HCT116 (cell line): ENCODE measurements around the gene SLC23A3. TPM values are rescaled to one million over a fixed set of nuclear protein-coding genes. Genes with fewer than 3 reads are reported as not detected.

Source experiments
- ATAC-seq: fragments of 200-7000 bp; cut with Tn5 transposase; 2 replicates; pipeline ENCODE4 v1.9.1; 2020; ENCODE audit warnings: mild to moderate bottlenecking, moderate library complexity
- BruUV-seq: library from RNA; stranded (reverse); fragments of 400-500 nt; replicated peaks from 2 replicates; lab custom pipeline; 2021; lab: Mats Ljungman, UMichigan
- CTCF ChIA-PET: fragments of 300-600 bp; sonication (Branson Sonifier 250); formaldehyde crosslinking; loops from one replicate; lab custom pipeline; 2021; ENCODE audit warnings: antibody characterized with exemption; lab: Charles Lee
- POLR2A ChIA-PET: fragments of 300-600, 350-600 bp; sonication (Branson Sonifier 250); formaldehyde crosslinking; loops from one replicate; lab custom pipeline; 2021; ENCODE audit warnings: antibody characterized with exemption; lab: Charles Lee
- RAD21 ChIA-PET, 2 experiments: fragments of 300-600 bp; sonication (Branson Sonifier 250); formaldehyde crosslinking; loops; one replicate each; lab custom pipeline; 2023; ENCODE audit warnings: low total read pairs in 2 of 2; ENCODE audit not compliant: uncharacterized antibody in 2 of 2, unreplicated experiment in 2 of 2, low non-redundant PET in 1 of 2; lab: Charles Lee
- DNase-seq: peaks from one replicate; pipeline ENCODE4 v3.0.0-alpha.2; 2010; ENCODE audit warnings: low read depth, low spot score
- H2AFZ ChIP-seq: fragments of 200-600 bp; shearing (Covaris generic), sonication (generic); 2 replicates; pipeline ENCODE4 v1.6.1; 2017; ENCODE audit warnings: low read depth, mixed run types, mixed read lengths, antibody characterized with exemption, low read length; ENCODE audit not compliant: poor library complexity, severe bottlenecking
- H3K27ac ChIP-seq: 2 replicates; pipeline ENCODE4 v1.5.1; 2012; ENCODE audit warnings: low read depth, low read length
- H3K27me3 ChIP-seq: fragments of 200-600 bp; sonication (generic); 2 replicates; pipeline ENCODE4 v1.6.1; 2016; ENCODE audit warnings: mixed run types, low read length, mixed read lengths; ENCODE audit not compliant: insufficient read depth
- H3K36me3 ChIP-seq, 2 experiments: fragments of 200-500 bp in 1 of 2; fragments of 200-600 bp in 1 of 2; sonication (Bioruptor generic) in 1 of 2; sonication (generic) in 1 of 2; 2 replicates each; pipeline versions ENCODE4 v1.5.1 to v1.6.1; 2014 to 2016; ENCODE audit warnings: low read length in 2 of 2, inconsistent platforms in 1 of 2, mixed read lengths in 1 of 2, mixed run types in 1 of 2; ENCODE audit not compliant: insufficient read depth in 2 of 2, control insufficient read depth in 1 of 2
- H3K4me1 ChIP-seq, 2 experiments: fragments of 200-600 bp in 1 of 2; sonication (generic) in 1 of 2; 2 replicates each; pipeline versions ENCODE4 v1.5.1 to v1.6.1; 2012 to 2017; ENCODE audit warnings: low read length in 2 of 2, inconsistent platforms in 1 of 2, mild to moderate bottlenecking in 1 of 2, mixed read lengths in 1 of 2, mixed run types in 1 of 2, moderate library complexity in 1 of 2; ENCODE audit not compliant: insufficient read depth in 2 of 2, control insufficient read depth in 1 of 2
- H3K4me2 ChIP-seq: fragments of 200-600 bp; sonication (generic); 2 replicates; pipeline ENCODE4 v1.6.1; 2017; ENCODE audit warnings: mixed run types, low read length, mixed read lengths
- H3K4me3 ChIP-seq, 2 experiments: fragments of 200-600 bp in 1 of 2; sonication (generic) in 1 of 2; replicated peaks in 1 of 2; 2 replicates each; pipeline ENCODE4 v1.5.1; 2011 to 2016; ENCODE audit warnings: low read length in 2 of 2, control low read depth in 1 of 2, low read depth in 1 of 2, mild to moderate bottlenecking in 1 of 2, mixed read lengths in 1 of 2, mixed run types in 1 of 2
- H3K79me2 ChIP-seq: fragments of 200-600 bp; sonication (generic); 2 replicates; pipeline ENCODE4 v1.6.1; 2017; ENCODE audit warnings: mild to moderate bottlenecking, mixed run types, low read length, moderate library complexity, mixed read lengths; ENCODE audit not compliant: insufficient read depth
- H3K9ac ChIP-seq: fragments of 200-600 bp; sonication (generic); 2 replicates; pipeline ENCODE4 v1.6.1; 2016; ENCODE audit warnings: low read length, mixed read lengths
- H3K9me2 ChIP-seq: fragments of 200-600 bp; sonication (generic), shearing (Covaris generic); 2 replicates; pipeline ENCODE4 v1.6.1; 2017; ENCODE audit warnings: mixed run types, mild to moderate bottlenecking, moderate library complexity; ENCODE audit not compliant: insufficient read depth
- H3K9me3 ChIP-seq, 2 experiments: fragments of 200-500 bp in 1 of 2; fragments of 200-600 bp in 1 of 2; sonication (Bioruptor generic) in 1 of 2; sonication (generic) in 1 of 2; 2 replicates each; pipeline ENCODE4 v1.6.1; 2014 to 2017; ENCODE audit warnings: low read length in 2 of 2, mixed read lengths in 2 of 2, inconsistent platforms in 1 of 2, low read depth in 1 of 2, mild to moderate bottlenecking in 1 of 2, mixed run types in 1 of 2, moderate library complexity in 1 of 2; ENCODE audit not compliant: control insufficient read depth in 1 of 2, insufficient read depth in 1 of 2
- H4K20me1 ChIP-seq: fragments of 200-600 bp; sonication (generic), shearing (Covaris generic); 2 replicates; pipeline ENCODE4 v1.6.1; 2017; ENCODE audit warnings: mixed run types, mild to moderate bottlenecking, moderate library complexity; ENCODE audit not compliant: insufficient read depth
- ATF3 ChIP-seq: IDR thresholded peaks from 2 replicates; pipeline ENCODE4 v1.6.1; 2012
- CBX3 ChIP-seq: IDR thresholded peaks from 2 replicates; pipeline ENCODE4 v1.6.1; 2012; ENCODE audit warnings: low read depth
- CEBPB ChIP-seq: IDR thresholded peaks from 2 replicates; pipeline ENCODE4 v1.6.1; 2012; ENCODE audit warnings: low read depth
- EGR1 ChIP-seq: IDR thresholded peaks from 2 replicates; pipeline ENCODE4 v1.6.1; 2012; ENCODE audit warnings: low read depth
- ELF1 ChIP-seq: IDR thresholded peaks from 2 replicates; pipeline ENCODE4 v1.6.1; 2012; ENCODE audit warnings: low read depth, borderline replicate concordance
- EZH2 ChIP-seq: fragments of 200-600 bp; sonication (generic); IDR thresholded peaks from 2 replicates; pipeline ENCODE4 v1.6.1; 2017; ENCODE audit warnings: antibody characterized with exemption, mixed run types
- FOSL1 ChIP-seq: IDR thresholded peaks from 2 replicates; pipeline ENCODE4 v1.6.1; 2012; ENCODE audit warnings: low read depth
- JUND ChIP-seq: IDR thresholded peaks from 2 replicates; pipeline ENCODE4 v1.6.1; 2012
- MAX ChIP-seq: IDR thresholded peaks from 2 replicates; pipeline ENCODE4 v1.6.1; 2012
- POLR2AphosphoS5 ChIP-seq: IDR thresholded peaks from 2 replicates; pipeline ENCODE4 v1.6.1; 2011; ENCODE audit warnings: mild to moderate bottlenecking, low read depth, low read length, moderate library complexity
- REST ChIP-seq: IDR thresholded peaks from 2 replicates; pipeline ENCODE4 v1.6.1; 2012; ENCODE audit warnings: low read depth
- SIN3A ChIP-seq: IDR thresholded peaks from 2 replicates; pipeline ENCODE4 v1.6.1; 2012; ENCODE audit warnings: low read depth
- YY1 ChIP-seq: IDR thresholded peaks from 2 replicates; pipeline ENCODE4 v1.6.1; 2011; ENCODE audit warnings: low read length, low read depth, moderate library complexity, mild to moderate bottlenecking; ENCODE audit not compliant: insufficient replicate concordance; ENCODE audit errors: extremely low read depth
- ZBTB33 ChIP-seq: IDR thresholded peaks from 2 replicates; pipeline ENCODE4 v1.6.1; 2011; ENCODE audit warnings: mild to moderate bottlenecking, low read length, moderate library complexity; ENCODE audit not compliant: insufficient replicate concordance; ENCODE audit errors: extremely low read depth
- ZFX ChIP-seq: fragments of 450-650 bp; IDR thresholded peaks from 2 replicates; pipeline ENCODE4 v1.6.1; 2017
- ZNF274 ChIP-seq: fragments of 200-500 bp; sonication (Bioruptor generic); IDR thresholded peaks from 2 replicates; pipeline ENCODE4 v1.6.1; 2014; ENCODE audit warnings: mild to moderate bottlenecking, low read depth, low read length, inconsistent platforms
- intact Hi-C: fragments of 100-400 bp; cut with micrococcal nuclease; formaldehyde crosslinking; loops from 2 replicates; pipeline ENCODE4 v1.10.0; 2022
- total RNA-seq: library from RNA; stranded (reverse); gene quantifications from one replicate; pipeline ENCODE4 v1.2.1, GENCODE V29; 2021; ENCODE audit not compliant: unreplicated experiment

The SLC23A3 gene
- total RNA-seq, 1 experiment from 2014 or later = 4.8 TPM

GRCh38 chr2:219213486-219214071, 43.8 kb upstream of the SLC23A3 start:
- no peak overlapping the region for H3K4me2 ChIP-seq
- peaks cover 8 to 22% of the 10 kb centered on the region in 2 experiments; a peak in 3 of 4 replicates for H3K36me3 ChIP-seq
- TF ChIP-seq ZNF274 (no peak), FOSL1 (no peak), CBX3 (no peak), ELF1 (no peak), JUND (no peak)
- H3K4me1 ChIP-seq = peaks cover 4 to 25% of the 10 kb centered on the region in 2 experiments; a peak in 3 of 4 replicates
- intact Hi-C loops = no loop called here
- H3K27me3 ChIP-seq = no peaks in the 10 kb centered on the region
- no peaks in the 10 kb centered on the region for H3K9me2 ChIP-seq
- no peaks in the 10 kb centered on the region for H4K20me1 ChIP-seq
- H3K27ac ChIP-seq = no peak overlapping the region
- RAD21 ChIA-PET = no interaction called here
- CTCF ChIA-PET = no interaction called here
- no peak for DNase-seq
- no peaks in the 10 kb centered on the region for H3K9me3 ChIP-seq
- H2AFZ ChIP-seq = no peak overlapping the region
- H3K9ac ChIP-seq = no peak overlapping the region
- no TSS peak for BruUV-seq
- H3K4me3 ChIP-seq = no peak overlapping the region
- ATAC-seq = no peak
- no peaks in the 10 kb centered on the region for H3K79me2 ChIP-seq
- POLR2A ChIA-PET = no interaction called here

GRCh38 chr2:219213026-219213415, 43.2 kb upstream of the SLC23A3 start:
- H3K27ac ChIP-seq = no peak overlapping the region
- CTCF ChIA-PET = no interaction called here
- no peaks in the 10 kb centered on the region for H3K27me3 ChIP-seq
- intact Hi-C loops = no loop called here
- H3K9me3 ChIP-seq = no peaks in the 10 kb centered on the region
- no peaks in the 10 kb centered on the region for H4K20me1 ChIP-seq
- no peak overlapping the region for H2AFZ ChIP-seq
- H3K4me1 ChIP-seq = peaks cover 4 to 19% of the 10 kb centered on the region in 2 experiments; a peak in 3 of 4 replicates
- H3K9me2 ChIP-seq = no peaks in the 10 kb centered on the region
- BruUV-seq = no TSS peak
- no peak overlapping the region for H3K4me2 ChIP-seq
- no peaks in the 10 kb centered on the region for H3K79me2 ChIP-seq
- peaks cover 10 to 23% of the 10 kb centered on the region in 2 experiments; a peak in 3 of 4 replicates for H3K36me3 ChIP-seq
- no peak overlapping the region for H3K9ac ChIP-seq
- no peak overlapping the region for H3K4me3 ChIP-seq
- ATAC-seq (no peak), DNase-seq (no peak)
- RAD21 ChIA-PET = no interaction called here
- POLR2A ChIA-PET = no interaction called here
- TF ChIP-seq ZBTB33 (no peak), MAX (no peak), EZH2 (no peak), POLR2AphosphoS5 (no peak), CBX3 (no peak), REST (no peak), CEBPB (no peak), ATF3 (no peak), EGR1 (no peak), SIN3A (no peak), ZFX (no peak), YY1 (no peak)
